Measurements from ENCODE around the gene CEACAM20. TPM values are rescaled to one million over a fixed set of nuclear protein-coding genes. Genes with fewer than 3 reads are reported as not detected.
"Not testable (repeated sequence)": the region's sequence is repeated elsewhere in the genome, so short reads cannot be mapped to it uniquely, and the experiment has no call there.

Gene CEACAM20
- total RNA-seq, 1 donor from 2014 or later = not detected

GRCh38 chr19:44539991-44540390 is 10.5 kb upstream of the CEACAM20 start:
- Mint-ChIP-seq H3K4me1 (ENCODE audit: low read depth) (no peaks in the 10 kb centered on the region), H3K4me3 (no peak overlapping the region), H3K9me3 (peaks cover 68% of the 10 kb centered on the region), H3K36me3 (ENCODE audit: low read depth) (no peaks in the 10 kb centered on the region), H3K27ac (no peak overlapping the region), H3K27me3 (ENCODE audit: insufficient read depth) (no peaks in the 10 kb centered on the region)
- intact Hi-C loops (cut with micrococcal nuclease) = no loop called here
- no peak for DNase-seq (ENCODE audit: low spot score)

- H3K27ac Mint-ChIP-seq = no peak overlapping the region
- H3K4me1 Mint-ChIP-seq (ENCODE audit: low read depth) = no peaks in the 10 kb centered on the region
- H3K9me3 Mint-ChIP-seq = peaks cover 63% of the 10 kb centered on the region
Observed at GRCh38 chr19:44539236-44539826, 9.9 kb upstream of the CEACAM20 start.

GRCh38 chr19:44535361-44535760 is 5.9 kb upstream of the CEACAM20 start:
- H3K4me1 Mint-ChIP-seq (ENCODE audit: low read depth); H3K27ac Mint-ChIP-seq; H3K27me3 Mint-ChIP-seq (ENCODE audit: insufficient read depth); H3K4me3 Mint-ChIP-seq; DNase-seq (ENCODE audit: low spot score); H3K36me3 Mint-ChIP-seq (ENCODE audit: low read depth); intact Hi-C loops (cut with micrococcal nuclease): not testable (repeated sequence)
- H3K9me3 Mint-ChIP-seq = peaks cover 49% of the 10 kb centered on the region

More at GRCh38 chr19:44539236-44539826, 9.9 kb upstream of the CEACAM20 start:
- H3K36me3 Mint-ChIP-seq (ENCODE audit: low read depth) = no peaks in the 10 kb centered on the region
- no peak overlapping the region for H3K4me3 Mint-ChIP-seq
- H3K27me3 Mint-ChIP-seq (ENCODE audit: insufficient read depth) = no peaks in the 10 kb centered on the region
- no peak for DNase-seq (ENCODE audit: low spot score)
- intact Hi-C loops (cut with micrococcal nuclease) = no loop called here

GRCh38 chr19:44532819-44533218 is 3.3 kb upstream of the CEACAM20 start:
- Mint-ChIP-seq H3K9me3 (peaks cover 48% of the 10 kb centered on the region), H3K27ac (no peak overlapping the region), H3K36me3 (ENCODE audit: low read depth) (peaks cover 3% of the 10 kb centered on the region), H3K4me3 (no peak overlapping the region), H3K27me3 (ENCODE audit: insufficient read depth) (no peaks in the 10 kb centered on the region), H3K4me1 (ENCODE audit: low read depth) (no peaks in the 10 kb centered on the region)
- intact Hi-C loops (cut with micrococcal nuclease) = no loop called here
- no peak for DNase-seq (ENCODE audit: low spot score)

GRCh38 chr19:44530777-44531176 is 1.3 kb upstream of the CEACAM20 start:
- peaks cover 3% of the 10 kb centered on the region for H3K36me3 Mint-ChIP-seq (ENCODE audit: low read depth)
- H3K27ac Mint-ChIP-seq = no peak overlapping the region
- no peaks in the 10 kb centered on the region for H3K27me3 Mint-ChIP-seq (ENCODE audit: insufficient read depth)
- no peaks in the 10 kb centered on the region for H3K4me1 Mint-ChIP-seq (ENCODE audit: low read depth)
- no peak for DNase-seq (ENCODE audit: low spot score)
- intact Hi-C loops (cut with micrococcal nuclease) = no loop called here
- H3K4me3 Mint-ChIP-seq = no peak overlapping the region
- peaks cover 49% of the 10 kb centered on the region for H3K9me3 Mint-ChIP-seq

GRCh38 chr19:44527554-44527953 is 1.9 kb downstream of the CEACAM20 start:
- Mint-ChIP-seq H3K27me3 (ENCODE audit: insufficient read depth) (no peaks in the 10 kb centered on the region), H3K4me3 (no peak overlapping the region), H3K36me3 (ENCODE audit: low read depth) (peaks cover 3% of the 10 kb centered on the region), H3K9me3 (peaks cover 38% of the 10 kb centered on the region), H3K27ac (no peak overlapping the region), H3K4me1 (ENCODE audit: low read depth) (no peaks in the 10 kb centered on the region)
- no peak for DNase-seq (ENCODE audit: low spot score)
- intact Hi-C loops (cut with micrococcal nuclease) = no loop called here

- H3K4me3 Mint-ChIP-seq = no peak overlapping the region
- no peak overlapping the region for H3K27ac Mint-ChIP-seq
- H3K9me3 Mint-ChIP-seq = peaks cover 36% of the 10 kb centered on the region
- no peaks in the 10 kb centered on the region for H3K27me3 Mint-ChIP-seq (ENCODE audit: insufficient read depth)
- no peak for DNase-seq (ENCODE audit: low spot score)
- intact Hi-C loops (cut with micrococcal nuclease) = no loop called here
- peaks cover 3% of the 10 kb centered on the region for H3K36me3 Mint-ChIP-seq (ENCODE audit: low read depth)
- no peaks in the 10 kb centered on the region for H3K4me1 Mint-ChIP-seq (ENCODE audit: low read depth)
Observed at GRCh38 chr19:44525721-44526430, 3.6 kb downstream of the CEACAM20 start.

- no peak overlapping the region for H3K4me3 Mint-ChIP-seq
- no peak for DNase-seq (ENCODE audit: low spot score)
- no peaks in the 10 kb centered on the region for H3K27me3 Mint-ChIP-seq (ENCODE audit: insufficient read depth)
- no peak overlapping the region for H3K27ac Mint-ChIP-seq
- no peaks in the 10 kb centered on the region for H3K4me1 Mint-ChIP-seq (ENCODE audit: low read depth)
- peaks cover 8% of the 10 kb centered on the region for H3K9me3 Mint-ChIP-seq
- H3K36me3 Mint-ChIP-seq (ENCODE audit: low read depth) = no peaks in the 10 kb centered on the region
- intact Hi-C loops (cut with micrococcal nuclease) = no loop called here
Observed at GRCh38 chr19:44521370-44521769, 8.1 kb downstream of the CEACAM20 start.

- Mint-ChIP-seq H3K36me3 (ENCODE audit: low read depth) (no peaks in the 10 kb centered on the region), H3K4me1 (ENCODE audit: low read depth) (no peaks in the 10 kb centered on the region), H3K27me3 (ENCODE audit: insufficient read depth) (no peaks in the 10 kb centered on the region), H3K27ac (no peak overlapping the region), H3K9me3 (peaks cover 14% of the 10 kb centered on the region), H3K4me3 (no peak overlapping the region)
- DNase-seq (ENCODE audit: low spot score) = no peak
- intact Hi-C loops (cut with micrococcal nuclease) = no loop called here
Observed at GRCh38 chr19:44517146-44517545, 12.3 kb downstream of the CEACAM20 start.

GRCh38 chr19:44515907-44516306 is 13.6 kb downstream of the CEACAM20 start:
- Mint-ChIP-seq H3K36me3 (ENCODE audit: low read depth) (no peaks in the 10 kb centered on the region), H3K27ac (no peak overlapping the region), H3K4me1 (ENCODE audit: low read depth) (no peaks in the 10 kb centered on the region), H3K4me3 (no peak overlapping the region), H3K27me3 (ENCODE audit: insufficient read depth) (no peaks in the 10 kb centered on the region), H3K9me3 (peaks cover 19% of the 10 kb centered on the region)
- DNase-seq (ENCODE audit: low spot score) = no peak
- intact Hi-C loops (cut with micrococcal nuclease) = no loop called here

- Mint-ChIP-seq H3K4me1 (ENCODE audit: low read depth) (no peaks in the 10 kb centered on the region), H3K4me3 (no peak overlapping the region), H3K27me3 (ENCODE audit: insufficient read depth) (no peaks in the 10 kb centered on the region), H3K36me3 (ENCODE audit: low read depth) (no peaks in the 10 kb centered on the region), H3K27ac (no peak overlapping the region), H3K9me3 (peaks cover 27% of the 10 kb centered on the region)
- DNase-seq (ENCODE audit: low spot score) = no peak
- intact Hi-C loops (cut with micrococcal nuclease) = no loop called here
Observed at GRCh38 chr19:44515031-44515430, 14.4 kb downstream of the CEACAM20 start.

GRCh38 chr19:44512326-44513298 is 16.9 kb downstream of the CEACAM20 start:
- DNase-seq (ENCODE audit: low spot score) = no peak
- Mint-ChIP-seq H3K4me1 (ENCODE audit: low read depth) (no peaks in the 10 kb centered on the region), H3K4me3 (no peak overlapping the region), H3K9me3 (peaks cover 46% of the 10 kb centered on the region), H3K27ac (no peak overlapping the region), H3K36me3 (ENCODE audit: low read depth) (no peaks in the 10 kb centered on the region), H3K27me3 (ENCODE audit: insufficient read depth) (no peaks in the 10 kb centered on the region)
- intact Hi-C loops (cut with micrococcal nuclease) = no loop called here

GRCh38 chr19:44509478-44509877 is 20.0 kb downstream of the CEACAM20 start:
- no peak for DNase-seq (ENCODE audit: low spot score)
- H3K9me3 Mint-ChIP-seq = peaks cover 48% of the 10 kb centered on the region
- H3K4me1 Mint-ChIP-seq (ENCODE audit: low read depth) = no peaks in the 10 kb centered on the region
- no peak overlapping the region for H3K4me3 Mint-ChIP-seq
- no peak overlapping the region for H3K27ac Mint-ChIP-seq
- no peaks in the 10 kb centered on the region for H3K27me3 Mint-ChIP-seq (ENCODE audit: insufficient read depth)
- H3K36me3 Mint-ChIP-seq (ENCODE audit: low read depth) = no peaks in the 10 kb centered on the region
- intact Hi-C loops (cut with micrococcal nuclease) = loop anchor here (10.0 kb wide), 1 partner anchor 485 kb away; the partner anchor contains the start of gene ZNF222
